HG03039 (cell line): ENCODE results near the gene MPP3.
"Not testable (repeated sequence)": the region's sequence is repeated elsewhere in the genome, so short reads cannot be mapped to it uniquely, and the experiment has no call there.

ENCODE experiments used
- ATAC-seq: cut with Tn5 transposase; IDR thresholded peaks from one replicate; pipeline ENCODE4 v1.9.1; 2021; ENCODE audit warnings: mild to moderate bottlenecking, moderate library complexity; ENCODE audit not compliant: unreplicated experiment

The MPP3 gene

GRCh38 chr17:43860927-43861622, 28.1 kb upstream of the MPP3 start:
- no peak for ATAC-seq

- ATAC-seq = no peak
Measured at GRCh38 chr17:43860077-43860725, 27.3 kb upstream of the MPP3 start.

- no peak for ATAC-seq
Measured at GRCh38 chr17:43857957-43858600, 25.1 kb upstream of the MPP3 start.

- ATAC-seq = no peak
Measured at GRCh38 chr17:43857141-43857540, 24.2 kb upstream of the MPP3 start.

GRCh38 chr17:43856141-43856540, 23.2 kb upstream of the MPP3 start:
- ATAC-seq = no peak

GRCh38 chr17:43855061-43855460, 22.1 kb upstream of the MPP3 start:
- ATAC-seq = no peak

GRCh38 chr17:43854498-43854897, 21.6 kb upstream of the MPP3 start:
- ATAC-seq = no peak

- ATAC-seq = no peak
Measured at GRCh38 chr17:43853546-43853945, 20.6 kb upstream of the MPP3 start.

- no peak for ATAC-seq
Measured at GRCh38 chr17:43852571-43852970, 19.6 kb upstream of the MPP3 start.

- ATAC-seq = no peak
Measured at GRCh38 chr17:43849116-43849515, 16.2 kb upstream of the MPP3 start.

GRCh38 chr17:43848601-43849000, 15.7 kb upstream of the MPP3 start:
- ATAC-seq = no peak

- no peak for ATAC-seq
Measured at GRCh38 chr17:43846963-43847371, 14.0 kb upstream of the MPP3 start, which contains the start of gene CD300LG. Gene CD300LG, plus strand, starts transcription at chr17:43847176. Its CDS starts 41 bp downstream, at chr17:43847217.

GRCh38 chr17:43846221-43846712, 13.3 kb upstream of the MPP3 start:
- ATAC-seq = no peak

GRCh38 chr17:43845766-43846165, 12.8 kb upstream of the MPP3 start:
- ATAC-seq = no peak

- no peak for ATAC-seq
Measured at GRCh38 chr17:43844241-43844640, 11.3 kb upstream of the MPP3 start.

GRCh38 chr17:43842975-43843325, 10.0 kb upstream of the MPP3 start:
- ATAC-seq = no peak

GRCh38 chr17:43842091-43842974, 9.4 kb upstream of the MPP3 start:
- not testable (repeated sequence) for ATAC-seq

- ATAC-seq = no peak
Measured at GRCh38 chr17:43841282-43841681, 8.3 kb upstream of the MPP3 start.

GRCh38 chr17:43840814-43841213, 7.9 kb upstream of the MPP3 start:
- ATAC-seq = no peak

GRCh38 chr17:43839670-43840108, 6.7 kb upstream of the MPP3 start:
- no peak for ATAC-seq

GRCh38 chr17:43834106-43834505, 1.2 kb upstream of the MPP3 start:
- no peak for ATAC-seq
